Hepatocyte (in vitro differentiated cells): ENCODE results near the gene COLQ. TPM values are rescaled to one million over a fixed set of nuclear protein-coding genes. Genes with fewer than 3 reads are reported as not detected.

ENCODE experiments used
- DNase-seq: peaks from one replicate; pipeline ENCODE4 v3.0.0-alpha.2; 2016; ENCODE audit warnings: low spot score
- H2AFZ ChIP-seq: fragments of 200-600 bp; sonication (generic); 2 replicates; pipeline ENCODE4 v1.6.0; 2016; ENCODE audit warnings: antibody characterized with exemption, mild to moderate bottlenecking
- H3K27ac ChIP-seq: fragments of 200-600 bp; sonication (generic); 2 replicates; pipeline ENCODE4 v1.5.1; 2016; ENCODE audit warnings: mild to moderate bottlenecking
- H3K27me3 ChIP-seq: fragments of 200-600 bp; sonication (generic); 2 replicates; pipeline ENCODE4 v1.6.1; 2016
- H3K36me3 ChIP-seq: fragments of 200-600 bp; sonication (generic); replicated peaks from 2 replicates; pipeline ENCODE4 v1.5.1; 2016; ENCODE audit warnings: low read depth; ENCODE audit not compliant: insufficient read depth
- H3K4me1 ChIP-seq: fragments of 200-600 bp; sonication (generic); 2 replicates; pipeline ENCODE4 v1.5.1; 2016; ENCODE audit warnings: mild to moderate bottlenecking, moderate library complexity; ENCODE audit not compliant: insufficient read depth
- H3K4me2 ChIP-seq: fragments of 200-600 bp; sonication (generic); 2 replicates; pipeline ENCODE4 v1.6.0; 2016
- H3K4me3 ChIP-seq: fragments of 200-600 bp; sonication (generic); 2 replicates; pipeline ENCODE4 v1.5.1; 2016; ENCODE audit warnings: mild to moderate bottlenecking
- H3K79me2 ChIP-seq: fragments of 200-600 bp; sonication (generic); 2 replicates; pipeline ENCODE4 v1.6.0; 2017; ENCODE audit warnings: mild to moderate bottlenecking
- H3K9me2 ChIP-seq: fragments of 200-600 bp; sonication (generic); replicated peaks from 2 replicates; pipeline ENCODE4 v1.6.0; 2017; ENCODE audit warnings: mild to moderate bottlenecking; ENCODE audit not compliant: insufficient read depth
- H3K9me3 ChIP-seq: fragments of 200-600 bp; sonication (generic); 2 replicates; pipeline ENCODE4 v1.5.1; 2016; ENCODE audit warnings: low read depth, mild to moderate bottlenecking
- H4K20me1 ChIP-seq: fragments of 200-600 bp; sonication (generic); 2 replicates; pipeline ENCODE4 v1.6.0; 2016; ENCODE audit warnings: mild to moderate bottlenecking; ENCODE audit not compliant: insufficient read depth, poor library complexity, severe bottlenecking
- EZH2 ChIP-seq: fragments of 200-600 bp; sonication (generic); IDR thresholded peaks from 2 replicates; pipeline ENCODE4 v1.6.1; 2016; ENCODE audit warnings: antibody characterized with exemption, mild to moderate bottlenecking, borderline replicate concordance
- EZH2phosphoT487 ChIP-seq: fragments of 200-600 bp; sonication (generic); IDR thresholded peaks from one replicate; pipeline ENCODE4 v1.6.1; 2018; ENCODE audit warnings: antibody characterized with exemption, mild to moderate bottlenecking, low read depth, moderate library complexity; ENCODE audit not compliant: unreplicated experiment, severe bottlenecking
- WGBS: methylation state at CpG from one replicate; pipeline ENCODE4 v1.1.6; 2016; ENCODE audit warnings: low lambda C conversion rate; ENCODE audit errors: missing lambda C conversion rate; 5-methylcytosine and 5-hydroxymethylcytosine counted together
- polyA plus RNA-seq: library from polyadenylated mRNA; unstranded; fragments of >200 nt; fragmentation: Nextera tagmentation; extraction: Ambion mirVana; gene quantifications from 2 replicates; pipeline ENCODE4 v1.2.1, GENCODE V29; 2016
- total RNA-seq: library from RNA; depleted of rRNA; stranded (reverse); fragments of >200 nt; gene quantifications from 2 replicates; pipeline ENCODE4 v1.2.3, GENCODE V29; 2014
- TF ChIP-seq, protein P1 (sequence below): fragments of 200-600 bp; sonication (generic); IDR thresholded peaks from 2 replicates; pipeline ENCODE4 v1.5.1; 2016; ENCODE audit warnings: antibody characterized with exemption, mild to moderate bottlenecking; ENCODE audit not compliant: poor library complexity

COLQ gene
- total and polyA plus RNA-seq, 2 experiments from 2014 or later: 0.27 to 0.73 TPM

DNA sequence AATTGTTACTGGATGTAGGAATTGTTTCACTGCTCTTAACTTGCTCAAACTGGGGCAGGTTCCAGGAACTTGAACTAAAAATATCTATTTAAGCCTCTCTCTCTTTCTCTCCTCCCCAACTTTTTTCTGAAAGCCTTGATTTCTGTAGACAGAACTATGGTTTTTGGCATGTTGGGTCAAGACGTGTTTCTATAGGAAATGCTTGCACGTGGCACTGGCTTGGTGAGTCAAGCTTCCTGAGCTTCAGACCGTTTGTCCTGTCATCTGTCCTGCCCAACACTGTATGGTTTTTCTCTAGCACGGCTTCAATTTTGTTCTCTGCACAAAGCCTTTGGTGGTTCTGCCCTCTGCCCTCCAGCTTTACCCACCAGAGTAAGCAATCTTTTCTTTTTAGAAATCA, 80.6 kb downstream of the COLQ start:
- TF ChIP-seq, protein P1, sequence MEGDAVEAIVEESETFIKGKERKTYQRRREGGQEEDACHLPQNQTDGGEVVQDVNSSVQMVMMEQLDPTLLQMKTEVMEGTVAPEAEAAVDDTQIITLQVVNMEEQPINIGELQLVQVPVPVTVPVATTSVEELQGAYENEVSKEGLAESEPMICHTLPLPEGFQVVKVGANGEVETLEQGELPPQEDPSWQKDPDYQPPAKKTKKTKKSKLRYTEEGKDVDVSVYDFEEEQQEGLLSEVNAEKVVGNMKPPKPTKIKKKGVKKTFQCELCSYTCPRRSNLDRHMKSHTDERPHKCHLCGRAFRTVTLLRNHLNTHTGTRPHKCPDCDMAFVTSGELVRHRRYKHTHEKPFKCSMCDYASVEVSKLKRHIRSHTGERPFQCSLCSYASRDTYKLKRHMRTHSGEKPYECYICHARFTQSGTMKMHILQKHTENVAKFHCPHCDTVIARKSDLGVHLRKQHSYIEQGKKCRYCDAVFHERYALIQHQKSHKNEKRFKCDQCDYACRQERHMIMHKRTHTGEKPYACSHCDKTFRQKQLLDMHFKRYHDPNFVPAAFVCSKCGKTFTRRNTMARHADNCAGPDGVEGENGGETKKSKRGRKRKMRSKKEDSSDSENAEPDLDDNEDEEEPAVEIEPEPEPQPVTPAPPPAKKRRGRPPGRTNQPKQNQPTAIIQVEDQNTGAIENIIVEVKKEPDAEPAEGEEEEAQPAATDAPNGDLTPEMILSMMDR: no peak
- TF ChIP-seq EZH2phosphoT487 (no peak), EZH2 (no peak)
- Histone ChIP-seq H3K4me1 (no peaks in the 10 kb centered on the region), H3K9me3 (no peaks in the 10 kb centered on the region), H4K20me1 (no peaks in the 10 kb centered on the region), H3K36me3 (no peaks in the 10 kb centered on the region), H3K27ac (no peak overlapping the region), H3K4me2 (no peak overlapping the region), H3K9me2 (no peaks in the 10 kb centered on the region), H2AFZ (no peak overlapping the region), H3K4me3 (no peak overlapping the region), H3K79me2 (no peaks in the 10 kb centered on the region), H3K27me3 (no peaks in the 10 kb centered on the region)
- no peak for DNase-seq
- 91% methylated on average over 4 of the region's 4 CpGs for WGBS

DNA sequence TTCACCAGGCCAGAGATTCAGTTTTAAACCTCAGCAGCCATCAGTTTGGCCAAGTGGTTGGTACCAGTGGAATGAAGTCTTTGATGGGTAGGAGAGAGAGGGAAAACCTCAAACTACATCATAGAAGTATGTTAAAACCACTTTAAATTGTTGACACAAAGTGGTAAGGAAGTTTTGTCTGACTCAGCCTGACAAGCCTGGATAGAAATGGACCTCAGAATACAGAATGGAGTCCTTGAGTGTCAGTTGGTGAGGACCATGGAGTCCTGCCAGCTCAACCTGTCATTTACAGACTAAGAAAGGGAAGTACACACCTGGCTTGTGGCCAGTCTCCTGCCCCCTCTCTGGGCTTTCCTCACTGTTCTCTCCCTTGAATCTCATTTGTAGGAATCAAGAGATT, 82.0 kb downstream of the COLQ start:
- Histone ChIP-seq H3K4me2 (no peak overlapping the region), H3K36me3 (no peaks in the 10 kb centered on the region), H3K27ac (no peak overlapping the region), H3K79me2 (no peaks in the 10 kb centered on the region), H3K4me1 (no peaks in the 10 kb centered on the region), H3K27me3 (no peaks in the 10 kb centered on the region), H3K9me3 (no peaks in the 10 kb centered on the region), H2AFZ (no peak overlapping the region), H3K9me2 (no peaks in the 10 kb centered on the region), H3K4me3 (no peak overlapping the region), H4K20me1 (no peaks in the 10 kb centered on the region)
- DNase-seq: no peak
- TF ChIP-seq EZH2phosphoT487: no peak
- TF ChIP-seq, protein P1: no peak
- TF ChIP-seq EZH2: no peak

DNA sequence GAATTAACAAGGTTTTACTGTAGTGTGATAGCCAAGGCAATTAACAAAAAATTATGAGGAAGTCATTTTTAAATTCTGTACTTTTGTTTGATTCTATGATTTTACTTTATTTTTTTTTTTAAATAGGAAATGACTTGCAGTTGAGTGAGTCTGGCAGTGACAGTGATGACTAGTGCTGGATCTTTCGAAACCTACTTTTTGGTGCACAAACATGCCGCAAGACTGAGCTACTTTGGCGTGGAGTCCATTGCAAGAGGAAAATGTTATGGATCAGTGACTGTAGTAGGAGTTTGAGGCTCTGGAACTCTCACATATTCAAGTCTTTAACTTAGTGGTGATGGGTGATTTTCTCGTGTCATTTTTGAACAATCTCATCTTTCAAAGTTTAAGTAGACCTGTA, 82.5 kb downstream of the COLQ start:
- no peaks in the 10 kb centered on the region for H3K36me3 ChIP-seq
- H3K4me2 ChIP-seq: no peak overlapping the region
- no peak for DNase-seq
- no peaks in the 10 kb centered on the region for H3K27me3 ChIP-seq
- TF ChIP-seq EZH2: no peak
- TF ChIP-seq, protein P1: no peak
- TF ChIP-seq EZH2phosphoT487: no peak
- no peaks in the 10 kb centered on the region for H3K9me2 ChIP-seq
- no peak overlapping the region for H3K4me3 ChIP-seq
- no peak overlapping the region for H3K27ac ChIP-seq
- no peaks in the 10 kb centered on the region for H3K79me2 ChIP-seq
- H2AFZ ChIP-seq: no peak overlapping the region
- H3K9me3 ChIP-seq: no peaks in the 10 kb centered on the region
- H4K20me1 ChIP-seq: no peaks in the 10 kb centered on the region
- H3K4me1 ChIP-seq: no peaks in the 10 kb centered on the region
- WGBS: 95% methylated on average over 4 of the region's 4 CpGs

DNA sequence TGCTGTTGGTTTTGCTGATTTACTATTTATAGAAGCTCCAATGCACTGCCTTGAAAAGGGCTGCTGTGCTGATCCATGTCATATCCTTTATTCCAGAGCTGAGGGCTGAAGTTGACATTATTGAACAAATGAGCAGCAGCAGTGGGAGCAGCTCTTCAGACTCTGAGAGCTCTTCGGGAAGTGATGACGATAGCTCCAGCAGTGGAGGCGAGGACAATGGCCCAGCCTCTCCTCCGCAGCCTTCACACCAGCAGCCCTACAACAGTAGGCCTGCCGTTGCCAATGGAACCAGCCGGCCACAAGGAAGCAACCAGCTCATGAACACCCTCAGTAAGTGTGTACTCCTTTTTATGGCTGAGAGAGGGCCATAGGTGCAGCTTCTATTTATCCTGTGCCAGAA, 85.3 kb downstream of the COLQ start:
- Histone ChIP-seq H3K4me3 (no peak overlapping the region), H3K4me2 (no peak overlapping the region), H3K27me3 (no peaks in the 10 kb centered on the region), H4K20me1 (peaks cover 3% of the 10 kb centered on the region), H3K4me1 (no peaks in the 10 kb centered on the region), H2AFZ (no peak overlapping the region), H3K9me2 (no peaks in the 10 kb centered on the region), H3K9me3 (no peaks in the 10 kb centered on the region), H3K27ac (no peak overlapping the region), H3K79me2 (peaks cover 10% of the 10 kb centered on the region), H3K36me3 (no peaks in the 10 kb centered on the region)
- DNase-seq: no peak
- 95% methylated on average over 6 of the region's 6 CpGs for WGBS
- TF ChIP-seq EZH2 (no peak), EZH2phosphoT487 (no peak)
- TF ChIP-seq, protein P1: no peak
